Kidney (tissue), 14 donors: ENCODE measurements around the gene ZGRF1. TPM values are rescaled to one million over a fixed set of nuclear protein-coding genes. Genes with fewer than 3 reads are reported as not detected.

Experiments used
- DNase-seq, 5 donors: peaks; one replicate each; pipeline ENCODE4 v3.0.0-alpha.2; 2013 to 2020
- FAIRE-seq: peaks from 2 replicates; lab custom pipeline; 2012; peaks lifted over from hg19 to GRCh38; lab: Jason Lieb, UNC
- H3K27ac ChIP-seq, 2 donors: one replicate each; pipeline ENCODE4 v1.7.0; 2013; ENCODE audit warnings: low read depth in 2 of 2, low read length in 2 of 2, inconsistent platforms in 1 of 2
- H3K27me3 ChIP-seq: one replicate; pipeline ENCODE4 v1.7.1; 2013; ENCODE audit warnings: low read length, inconsistent platforms; ENCODE audit not compliant: control insufficient read depth, insufficient read depth
- H3K36me3 ChIP-seq, 3 donors: one replicate each; pipeline versions ENCODE4 v1.7.0 to v1.7.1; 2013; ENCODE audit warnings: low read length in 3 of 3, control low read depth in 1 of 3, inconsistent platforms in 1 of 3; ENCODE audit not compliant: insufficient read depth in 3 of 3, control insufficient read depth in 2 of 3
- H3K4me1 ChIP-seq, 3 donors: one replicate each; pipeline versions ENCODE4 v1.7.0 to v1.7.1; 2013; ENCODE audit warnings: low read length in 3 of 3, inconsistent platforms in 1 of 3, low read depth in 1 of 3; ENCODE audit not compliant: control insufficient read depth in 2 of 3, insufficient read depth in 2 of 3
- H3K4me3 ChIP-seq, 3 donors: one replicate each; pipeline versions ENCODE4 v1.7.0 to v1.8.1; 2013; ENCODE audit warnings: low read length in 3 of 3, control low read depth in 1 of 3, inconsistent platforms in 1 of 3
- H3K9ac ChIP-seq, 3 donors: one replicate each; pipeline versions ENCODE4 v1.7.0 to v1.7.1; 2013; ENCODE audit warnings: low read length in 3 of 3, control low read depth in 1 of 3, inconsistent platforms in 1 of 3
- H3K9me3 ChIP-seq, 3 donors: one replicate each; pipeline versions ENCODE4 v1.7.0 to v1.7.1; 2013; ENCODE audit warnings: low read length in 3 of 3, control low read depth in 1 of 3, inconsistent platforms in 1 of 3; ENCODE audit not compliant: control insufficient read depth in 2 of 3, insufficient read depth in 1 of 3
- intact Hi-C: fragments of 100-400 bp; cut with DNase I; formaldehyde crosslinking; loops from one replicate; pipeline ENCODE4 v1.11.1; 2022
- polyA plus RNA-seq: library from polyadenylated mRNA; stranded (reverse); fragments of 350-450 nt; fragmentation: Illumina TruSeq; extraction: RNeasy Lipid Tissue Mini Kit (QIAGEN cat#74804); gene quantifications from one replicate; pipeline ENCODE4 v1.2.3, GENCODE V29; 2014; ENCODE audit warnings: low read depth, low replicate concordance; ENCODE audit not compliant: insufficient read depth
- total RNA-seq: library from RNA; stranded (reverse); fragmentation: NEBNext Ultra II Directional; extraction: Animal tissue kit (Norgen Biotek cat#: 25700); gene quantifications from one replicate; pipeline ENCODE4 v1.2.1, GENCODE V29; 2021
- TF ChIP-seq, protein P1 (sequence below): IDR thresholded peaks from 3 replicates; pipeline ENCODE4 v1.5.1; 2012; ENCODE audit warnings: mild to moderate bottlenecking, moderate library complexity, borderline replicate concordance; ENCODE audit not compliant: insufficient read depth; ENCODE audit errors: extremely low read depth
- donor health status: control.
- donor health status: control.
- donor health status: control.
- donor health status: control.
- donor health status: control.
- donor health status: DM: yes; HTN: yes; CAD: no.
- donor health status: Normal renal cell carcinoma (clear cell type).

ZGRF1 gene
- total and polyA plus RNA-seq, 2 donors from 2014 or later = 0.73 to 3.6 TPM

DNA sequence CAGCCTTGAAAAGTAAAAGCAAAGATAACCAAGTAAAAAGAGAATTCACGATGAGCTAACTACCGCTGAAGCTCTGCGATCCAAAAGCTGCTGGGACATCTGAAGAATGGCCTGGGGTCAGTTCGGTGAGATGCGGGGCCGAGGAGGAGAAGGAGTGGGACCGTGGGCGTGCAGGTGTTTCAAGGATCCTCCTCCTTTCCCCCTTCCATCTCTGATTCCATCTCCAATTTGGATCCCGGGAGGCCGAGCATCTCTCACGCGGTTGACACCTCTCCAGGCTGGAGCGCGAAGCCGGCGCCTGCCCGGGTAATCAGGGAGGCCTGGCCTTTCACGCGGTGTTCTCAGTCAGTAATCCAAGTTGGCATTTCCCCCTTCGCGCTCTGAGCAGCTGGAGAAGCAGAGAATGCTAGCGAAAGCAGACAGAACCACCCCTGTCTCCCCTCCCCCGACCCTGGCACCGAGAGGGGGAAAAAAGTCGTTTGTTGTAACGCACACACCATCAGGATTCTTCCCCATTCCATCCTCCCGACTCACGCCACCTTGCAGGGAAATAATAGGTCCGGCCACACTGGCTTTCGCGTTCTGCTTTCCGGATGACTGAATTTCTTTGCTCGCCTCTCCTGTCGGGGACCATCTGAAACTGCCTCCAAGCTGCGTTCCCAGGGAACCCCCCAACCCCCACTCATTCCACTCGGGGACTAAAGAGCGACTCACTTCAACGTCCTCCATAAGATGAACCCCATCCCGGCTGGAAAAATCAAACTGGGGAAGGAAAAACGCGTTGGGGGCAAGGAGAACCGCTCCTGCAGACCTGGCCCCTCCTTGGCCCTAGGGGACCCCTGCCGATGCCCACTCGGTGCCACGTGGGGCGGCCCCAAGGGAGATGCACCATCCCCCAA lies 127.2 kb downstream of the ZGRF1 start:
- intact Hi-C loops = no loop called here
- Histone ChIP-seq H3K4me1 (peaks cover 0 to 3% (median 0%) of the 10 kb centered on the region in 3 donors), H3K36me3 (no peaks in the 10 kb centered on the region), H3K9ac (no peak overlapping the region), H3K27ac (no peak overlapping the region), H3K27me3 (peaks cover 59% of the 10 kb centered on the region), H3K9me3 (peaks cover 0 to 2% (median 0%) of the 10 kb centered on the region in 3 donors), H3K4me3 (no peak overlapping the region)
- DNase-seq (peak in 4 of 5 donors; percentile 36 to 63 (median 56)), FAIRE-seq (no peak)
- TF ChIP-seq, protein P1, sequence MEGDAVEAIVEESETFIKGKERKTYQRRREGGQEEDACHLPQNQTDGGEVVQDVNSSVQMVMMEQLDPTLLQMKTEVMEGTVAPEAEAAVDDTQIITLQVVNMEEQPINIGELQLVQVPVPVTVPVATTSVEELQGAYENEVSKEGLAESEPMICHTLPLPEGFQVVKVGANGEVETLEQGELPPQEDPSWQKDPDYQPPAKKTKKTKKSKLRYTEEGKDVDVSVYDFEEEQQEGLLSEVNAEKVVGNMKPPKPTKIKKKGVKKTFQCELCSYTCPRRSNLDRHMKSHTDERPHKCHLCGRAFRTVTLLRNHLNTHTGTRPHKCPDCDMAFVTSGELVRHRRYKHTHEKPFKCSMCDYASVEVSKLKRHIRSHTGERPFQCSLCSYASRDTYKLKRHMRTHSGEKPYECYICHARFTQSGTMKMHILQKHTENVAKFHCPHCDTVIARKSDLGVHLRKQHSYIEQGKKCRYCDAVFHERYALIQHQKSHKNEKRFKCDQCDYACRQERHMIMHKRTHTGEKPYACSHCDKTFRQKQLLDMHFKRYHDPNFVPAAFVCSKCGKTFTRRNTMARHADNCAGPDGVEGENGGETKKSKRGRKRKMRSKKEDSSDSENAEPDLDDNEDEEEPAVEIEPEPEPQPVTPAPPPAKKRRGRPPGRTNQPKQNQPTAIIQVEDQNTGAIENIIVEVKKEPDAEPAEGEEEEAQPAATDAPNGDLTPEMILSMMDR = no peak

DNA sequence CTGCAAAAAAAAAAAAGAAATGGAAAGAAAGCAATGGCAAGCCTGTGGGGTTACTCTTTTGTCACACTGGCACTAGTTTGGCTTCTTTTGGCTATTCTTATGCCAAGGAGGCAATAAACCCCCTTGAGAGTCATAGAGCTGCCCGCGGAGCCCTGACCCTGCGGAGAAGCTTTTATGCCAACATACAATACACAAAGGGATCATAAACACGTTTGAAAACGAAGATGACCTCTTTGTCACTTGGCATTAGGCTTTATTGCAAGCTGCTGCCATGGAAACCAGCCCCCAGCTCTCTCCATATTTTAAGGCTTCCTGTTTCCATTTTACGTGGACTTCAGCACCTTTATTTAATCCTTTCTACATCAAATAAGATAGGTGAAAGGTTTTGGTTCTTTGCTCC lies 128.4 kb downstream of the ZGRF1 start:
- peaks cover 52% of the 10 kb centered on the region for H3K27me3 ChIP-seq
- FAIRE-seq = no peak

DNA sequence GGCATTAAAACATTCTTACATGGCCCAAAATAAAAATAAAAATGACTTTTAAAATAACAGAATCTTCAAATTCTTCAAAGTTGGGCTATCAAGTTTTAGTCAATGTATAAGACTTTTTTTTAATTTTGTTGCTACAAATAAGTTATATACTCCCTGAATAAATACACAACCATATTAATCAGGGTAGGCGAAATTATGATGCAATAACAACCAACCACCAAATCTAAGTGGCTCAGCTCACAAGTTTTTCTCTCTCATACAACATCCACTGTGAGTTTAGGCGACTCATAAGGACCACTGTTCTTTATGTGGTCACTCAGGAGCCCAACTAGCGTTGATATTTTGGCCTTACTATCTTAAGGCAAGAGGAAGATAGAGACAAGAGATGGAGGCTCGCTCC lies 131.9 kb downstream of the ZGRF1 start:
- Histone ChIP-seq H3K4me1 (no peaks in the 10 kb centered on the region), H3K9ac (no peak overlapping the region), H3K27ac (no peak overlapping the region), H3K4me3 (no peak overlapping the region), H3K27me3 (peaks cover 28% of the 10 kb centered on the region), H3K9me3 (no peaks in the 10 kb centered on the region), H3K36me3 (no peaks in the 10 kb centered on the region)
- intact Hi-C loops = no loop called here
- TF ChIP-seq, protein P1 = no peak
- no peak for FAIRE-seq
- no peak for DNase-seq

More for the DNA sequence above, 128.4 kb downstream of the ZGRF1 start:
- intact Hi-C loops = no loop called here
- Histone ChIP-seq H3K9ac (no peak overlapping the region), H3K27ac (no peak overlapping the region), H3K4me3 (no peak overlapping the region), H3K36me3 (no peaks in the 10 kb centered on the region), H3K4me1 (peaks cover 0 to 3% (median 0%) of the 10 kb centered on the region in 3 donors), H3K9me3 (peaks cover 0 to 2% (median 0%) of the 10 kb centered on the region in 3 donors)
- TF ChIP-seq, protein P1 = no peak
- no peak for DNase-seq
